Prostate gland (tissue), 2 donors: ENCODE data around the gene TMEM45A.

ENCODE experiments used
- CTCF ChIP-seq, 4 experiments: fragments of 200-600 bp in 2 of 4; fragments of 450-650 bp in 2 of 4; sonication (generic) in 2 of 4; IDR thresholded peaks; 1 replicate in 3 of 4; 2 replicates in 1 of 4; pipeline ENCODE4 v1.5.1; 2016 to 2019; ENCODE audit warnings: antibody characterized with exemption in 4 of 4, mild to moderate bottlenecking in 2 of 4, moderate library complexity in 2 of 4
- POLR2A ChIP-seq: fragments of 450-650 bp; IDR thresholded peaks from one replicate; pipeline ENCODE4 v1.6.1; 2016; ENCODE audit warnings: antibody characterized with exemption, mild to moderate bottlenecking
- POLR2AphosphoS5 ChIP-seq: sonication (generic); formaldehyde crosslinking; IDR thresholded peaks from one replicate; pipeline ENCODE4 v1.6.1; 2017; ENCODE audit warnings: antibody characterized with exemption

GRCh38 chr3:100553618-100554372 is 61.4 kb downstream of the TMEM45A start:
- TF ChIP-seq CTCF (IDR thresholded peaks at IDR 0.05) (no peak), POLR2A (no peak), POLR2AphosphoS5 (no peak)
